T-helper 17 cell (primary cell): ENCODE measurements around the gene CPEB1. TPM values are rescaled to one million over a fixed set of nuclear protein-coding genes. Genes with fewer than 3 reads are reported as not detected.

ENCODE experiments used
- ATAC-seq: fragments of 150-1000 bp; cut with Tn5 transposase; 2 replicates; pipeline ENCODE4 v1.10.0; 2021; ENCODE audit warnings: mild to moderate bottlenecking, moderate library complexity
- DNase-seq, 3 donors: peaks; one replicate each; pipeline versions ENCODE4 v3.0.0 to v3.0.0-alpha.2; 2020 to 2021
- H3K9me3 ChIP-seq: one replicate; pipeline ENCODE4 v1.7.0; 2013; ENCODE audit warnings: low read length, mild to moderate bottlenecking; ENCODE audit not compliant: control insufficient read depth, poor library complexity, severe bottlenecking
- H3K27ac Mint-ChIP-seq: one replicate; pipeline ENCODE4 v1.8.0; 2022; ENCODE audit warnings: mild to moderate bottlenecking, moderate library complexity, mixed read lengths
- H3K27me3 Mint-ChIP-seq: one replicate; pipeline ENCODE4 v1.8.0; 2022; ENCODE audit warnings: mixed read lengths
- H3K36me3 Mint-ChIP-seq: one replicate; pipeline ENCODE4 v1.8.0; 2022; ENCODE audit warnings: low read depth, mixed read lengths
- H3K4me1 Mint-ChIP-seq: one replicate; pipeline ENCODE4 v1.8.0; 2022; ENCODE audit warnings: mild to moderate bottlenecking, mixed read lengths
- H3K4me3 Mint-ChIP-seq: one replicate; pipeline ENCODE4 v1.8.0; 2022; ENCODE audit warnings: mild to moderate bottlenecking, moderate library complexity, mixed read lengths
- total RNA-seq, 4 donors: library from RNA in 2 of 4; stranded (reverse) in 2 of 4; gene quantifications; one replicate each; pipeline ENCODE4 v1.2.3 and lab custom pipeline; 2022 to 2026

CPEB1 gene
- total RNA-seq, 2 donors from 2014 or later: 0.32 to 0.50 TPM

DNA sequence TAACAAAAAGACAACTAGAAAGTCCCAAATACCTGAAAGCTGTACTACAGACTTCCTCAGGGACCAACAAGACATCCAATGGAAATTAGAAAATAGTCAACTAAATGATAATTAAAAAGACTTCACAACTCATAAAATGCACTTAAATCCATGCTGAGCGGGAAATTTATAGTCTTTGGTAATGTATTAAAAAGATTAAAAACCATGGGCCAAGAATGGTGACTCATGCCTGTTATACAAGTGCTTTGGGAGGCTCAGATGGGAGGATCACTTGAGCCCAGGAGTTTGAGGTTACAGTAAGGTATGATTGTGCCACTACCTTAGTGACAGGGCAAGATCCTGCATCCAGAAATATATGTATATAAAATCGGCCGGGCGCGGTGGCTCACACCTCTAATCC is 45.0 kb downstream of the CPEB1 start:
- no peak for ATAC-seq
- Mint-ChIP-seq H3K4me1 (no peaks in the 10 kb centered on the region), H3K36me3 (no peaks in the 10 kb centered on the region), H3K27ac (no peak overlapping the region), H3K27me3 (peaks cover 43% of the 10 kb centered on the region), H3K4me3 (no peak overlapping the region)
- DNase-seq: no peak
- H3K9me3 ChIP-seq: no peaks in the 10 kb centered on the region

GRCh38 chr15:82599862-82600261 is 47.3 kb downstream of the CPEB1 start:
- Mint-ChIP-seq H3K4me1 (no peaks in the 10 kb centered on the region), H3K36me3 (no peaks in the 10 kb centered on the region), H3K27me3 (peaks cover 46% of the 10 kb centered on the region), H3K4me3 (no peak overlapping the region), H3K27ac (peak overlapping the region; percentile 5)
- H3K9me3 ChIP-seq: no peaks in the 10 kb centered on the region
- no peak for ATAC-seq
- no peak for DNase-seq

DNA sequence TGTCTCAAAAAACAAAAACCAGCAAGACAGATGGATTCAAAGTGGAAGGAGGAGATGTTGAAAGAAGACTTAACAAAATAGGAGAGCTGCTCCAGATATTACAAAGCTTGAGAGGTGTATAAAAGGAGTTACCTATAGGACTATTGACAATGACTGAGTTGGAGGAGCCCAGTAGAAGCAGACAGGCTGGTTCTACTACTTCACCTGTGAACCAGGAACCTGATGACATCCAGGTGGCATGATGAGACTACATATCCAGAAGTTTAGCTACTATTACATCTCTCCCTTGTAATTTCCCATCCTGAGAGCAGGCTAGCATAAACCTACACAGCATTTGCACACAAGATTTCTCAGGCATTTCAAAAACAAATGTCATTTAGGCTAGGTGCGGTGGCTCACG is 49.3 kb downstream of the CPEB1 start:
- H3K4me3 Mint-ChIP-seq: no peak overlapping the region
- ATAC-seq (no peak), DNase-seq (no peak)
- no peak overlapping the region for H3K27ac Mint-ChIP-seq
- no peaks in the 10 kb centered on the region for H3K4me1 Mint-ChIP-seq
- H3K27me3 Mint-ChIP-seq: peaks cover 60% of the 10 kb centered on the region
- no peaks in the 10 kb centered on the region for H3K9me3 ChIP-seq
- H3K36me3 Mint-ChIP-seq: peaks cover 2% of the 10 kb centered on the region

- Mint-ChIP-seq H3K27me3 (peaks cover 61% of the 10 kb centered on the region), H3K4me1 (no peaks in the 10 kb centered on the region), H3K4me3 (no peak overlapping the region), H3K27ac (no peak overlapping the region), H3K36me3 (peaks cover 2% of the 10 kb centered on the region)
- DNase-seq (no peak), ATAC-seq (no peak)
- no peaks in the 10 kb centered on the region for H3K9me3 ChIP-seq
These were observed 51.4 kb downstream of the CPEB1 start for GRCh38 chr15:82595766-82596165.

- H3K4me1 Mint-ChIP-seq: no peaks in the 10 kb centered on the region
- H3K27me3 Mint-ChIP-seq: peaks cover 61% of the 10 kb centered on the region
- H3K9me3 ChIP-seq: no peaks in the 10 kb centered on the region
- no peak for DNase-seq
- peaks cover 5% of the 10 kb centered on the region for H3K36me3 Mint-ChIP-seq
- no peak for ATAC-seq
- H3K4me3 Mint-ChIP-seq: no peak overlapping the region
- no peak overlapping the region for H3K27ac Mint-ChIP-seq
These were observed 52.0 kb downstream of the CPEB1 start for GRCh38 chr15:82595203-82595602.

GRCh38 chr15:82587805-82588204 is 59.4 kb downstream of the CPEB1 start:
- Mint-ChIP-seq H3K36me3 (peaks cover 2% of the 10 kb centered on the region), H3K27me3 (peaks cover 39% of the 10 kb centered on the region), H3K4me1 (no peaks in the 10 kb centered on the region), H3K27ac (no peak overlapping the region), H3K4me3 (no peak overlapping the region)
- DNase-seq (no peak), ATAC-seq (no peak)
- no peaks in the 10 kb centered on the region for H3K9me3 ChIP-seq

GRCh38 chr15:82585072-82585471 is 62.1 kb downstream of the CPEB1 start:
- Mint-ChIP-seq H3K27ac (no peak overlapping the region), H3K4me1 (no peaks in the 10 kb centered on the region), H3K36me3 (no peaks in the 10 kb centered on the region), H3K4me3 (no peak overlapping the region), H3K27me3 (peaks cover 47% of the 10 kb centered on the region)
- ATAC-seq (no peak), DNase-seq (no peak)
- no peaks in the 10 kb centered on the region for H3K9me3 ChIP-seq

GRCh38 chr15:82580713-82581112 is 66.5 kb downstream of the CPEB1 start:
- Mint-ChIP-seq H3K27ac (no peak overlapping the region), H3K4me1 (no peaks in the 10 kb centered on the region), H3K4me3 (no peak overlapping the region), H3K27me3 (peaks cover 32% of the 10 kb centered on the region), H3K36me3 (no peaks in the 10 kb centered on the region)
- ATAC-seq (no peak), DNase-seq (no peak)
- no peaks in the 10 kb centered on the region for H3K9me3 ChIP-seq

DNA sequence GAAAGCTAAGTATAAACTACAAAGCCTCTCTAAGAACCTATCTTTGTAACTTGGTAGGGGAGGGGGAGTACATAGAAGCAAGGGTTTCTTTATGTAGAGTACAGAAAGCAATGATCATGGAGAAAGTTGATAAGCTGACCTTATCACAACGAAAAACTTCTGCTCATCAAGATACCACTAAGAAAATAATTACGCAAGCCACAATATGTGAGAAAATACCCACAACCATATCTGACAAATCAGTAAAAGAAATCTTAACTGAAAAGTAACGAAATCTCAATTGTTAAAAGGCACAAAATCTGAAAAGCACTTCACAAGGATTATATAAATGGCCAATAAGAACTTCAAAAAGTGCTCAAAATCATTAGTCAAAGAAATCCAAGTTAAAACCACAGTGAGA is 71.8 kb downstream of the CPEB1 start:
- no peak for DNase-seq
- H3K4me3 Mint-ChIP-seq: no peak overlapping the region
- no peak for ATAC-seq
- peaks cover 38% of the 10 kb centered on the region for H3K27me3 Mint-ChIP-seq
- no peaks in the 10 kb centered on the region for H3K9me3 ChIP-seq
- peaks cover 8% of the 10 kb centered on the region for H3K36me3 Mint-ChIP-seq
- no peak overlapping the region for H3K27ac Mint-ChIP-seq
- H3K4me1 Mint-ChIP-seq: peaks cover 2% of the 10 kb centered on the region

GRCh38 chr15:82572986-82573385 is 74.2 kb downstream of the CPEB1 start:
- Mint-ChIP-seq H3K27me3 (peaks cover 47% of the 10 kb centered on the region), H3K27ac (no peak overlapping the region), H3K4me1 (peaks cover 2% of the 10 kb centered on the region), H3K4me3 (no peak overlapping the region), H3K36me3 (peaks cover 8% of the 10 kb centered on the region)
- H3K9me3 ChIP-seq: no peaks in the 10 kb centered on the region
- ATAC-seq (no peak), DNase-seq (no peak)

- H3K4me1 Mint-ChIP-seq: peaks cover 2% of the 10 kb centered on the region
- peaks cover 51% of the 10 kb centered on the region for H3K27me3 Mint-ChIP-seq
- ATAC-seq: no peak
- no peak for DNase-seq
- H3K36me3 Mint-ChIP-seq: peaks cover 8% of the 10 kb centered on the region
- no peak overlapping the region for H3K27ac Mint-ChIP-seq
- H3K9me3 ChIP-seq: no peaks in the 10 kb centered on the region
- no peak overlapping the region for H3K4me3 Mint-ChIP-seq
These were observed 74.9 kb downstream of the CPEB1 start for GRCh38 chr15:82572311-82572710.

GRCh38 chr15:82571722-82572222 is 75.4 kb downstream of the CPEB1 start:
- Mint-ChIP-seq H3K4me3 (no peak overlapping the region), H3K27me3 (peaks cover 56% of the 10 kb centered on the region), H3K4me1 (peaks cover 2% of the 10 kb centered on the region), H3K36me3 (peaks cover 8% of the 10 kb centered on the region), H3K27ac (no peak overlapping the region)
- no peak for DNase-seq
- H3K9me3 ChIP-seq: no peaks in the 10 kb centered on the region
- ATAC-seq: no peak

- Mint-ChIP-seq H3K36me3 (peaks cover 8% of the 10 kb centered on the region), H3K4me3 (no peak overlapping the region), H3K27ac (no peak overlapping the region), H3K4me1 (peaks cover 2% of the 10 kb centered on the region), H3K27me3 (peaks cover 61% of the 10 kb centered on the region)
- DNase-seq (no peak), ATAC-seq (no peak)
- H3K9me3 ChIP-seq: no peaks in the 10 kb centered on the region
These were observed 76.2 kb downstream of the CPEB1 start for GRCh38 chr15:82570721-82571508.

GRCh38 chr15:82569834-82570233 is 77.3 kb downstream of the CPEB1 start:
- Mint-ChIP-seq H3K4me1 (peaks cover 2% of the 10 kb centered on the region), H3K27ac (no peak overlapping the region), H3K27me3 (peaks cover 59% of the 10 kb centered on the region), H3K4me3 (no peak overlapping the region), H3K36me3 (peaks cover 8% of the 10 kb centered on the region)
- ATAC-seq: no peak
- H3K9me3 ChIP-seq: no peaks in the 10 kb centered on the region
- no peak for DNase-seq
